Mesothelial cell of epicardium (in vitro differentiated cells): ENCODE measurements around the gene PLCB1. TPM values are rescaled to one million over a fixed set of nuclear protein-coding genes. Genes with fewer than 3 reads are reported as not detected.

Experiments
- DNase-seq, 2 experiments: peaks; one replicate each; pipeline ENCODE4 v3.0.0; 2021; ENCODE audit warnings: low spot score in 2 of 2; ENCODE audit not compliant: unreplicated experiment in 2 of 2
- H3K27ac Mint-ChIP-seq: 2 replicates; pipeline ENCODE4 v1.8.0; 2021; ENCODE audit warnings: mixed read lengths
- H3K27me3 Mint-ChIP-seq: 2 replicates; pipeline ENCODE4 v1.8.0; 2021; ENCODE audit warnings: low read depth, mixed read lengths
- H3K36me3 Mint-ChIP-seq: 2 replicates; pipeline ENCODE4 v1.8.0; 2021; ENCODE audit warnings: mixed read lengths
- H3K4me1 Mint-ChIP-seq: 2 replicates; pipeline ENCODE4 v1.8.0; 2021; ENCODE audit warnings: mixed read lengths
- H3K4me3 Mint-ChIP-seq: 2 replicates; pipeline ENCODE4 v1.8.0; 2021; ENCODE audit warnings: mild to moderate bottlenecking, moderate library complexity, mixed read lengths
- H3K9me3 Mint-ChIP-seq: 2 replicates; pipeline ENCODE4 v1.8.0; 2021; ENCODE audit warnings: mixed read lengths
- CTCF ChIP-seq: fragments of 200-600 bp; sonication (generic); IDR thresholded peaks from one replicate; pipeline ENCODE4 v1.5.0; 2021; ENCODE audit warnings: antibody characterized with exemption; ENCODE audit not compliant: unreplicated experiment
- total RNA-seq: library from RNA; stranded (reverse); gene quantifications from 3 replicates; pipeline ENCODE4 v1.2.1, GENCODE V29; 2021

PLCB1 gene
- total RNA-seq, 1 donor from 2014 or later: 41.5 TPM

GRCh38 chr20:8163543-8163942 is 31.5 kb downstream of the PLCB1 start:
- DNase-seq: no peak
- peaks cover 11% of the 10 kb centered on the region for H3K4me1 Mint-ChIP-seq
- H3K4me3 Mint-ChIP-seq: no peak overlapping the region
- H3K27ac Mint-ChIP-seq: no peak overlapping the region
- H3K36me3 Mint-ChIP-seq: peaks cover 9% of the 10 kb centered on the region
- peaks cover 15% of the 10 kb centered on the region for H3K9me3 Mint-ChIP-seq
- no peak for TF ChIP-seq CTCF
- H3K27me3 Mint-ChIP-seq: no peaks in the 10 kb centered on the region

- peaks cover 5% of the 10 kb centered on the region for H3K4me1 Mint-ChIP-seq
- no peak overlapping the region for H3K4me3 Mint-ChIP-seq
- TF ChIP-seq CTCF: no peak
- no peak for DNase-seq
- H3K27me3 Mint-ChIP-seq: no peaks in the 10 kb centered on the region
- no peak overlapping the region for H3K27ac Mint-ChIP-seq
- H3K9me3 Mint-ChIP-seq: peaks cover 8% of the 10 kb centered on the region
- peaks cover 3% of the 10 kb centered on the region for H3K36me3 Mint-ChIP-seq
Measured at GRCh38 chr20:8166730-8167129, 34.7 kb downstream of the PLCB1 start.

GRCh38 chr20:8168785-8169288 is 36.8 kb downstream of the PLCB1 start:
- Mint-ChIP-seq H3K4me1 (no peaks in the 10 kb centered on the region), H3K36me3 (peaks cover 3% of the 10 kb centered on the region), H3K4me3 (no peak overlapping the region), H3K9me3 (peaks cover 8% of the 10 kb centered on the region), H3K27me3 (no peaks in the 10 kb centered on the region), H3K27ac (no peak overlapping the region)
- no peak for TF ChIP-seq CTCF
- DNase-seq: no peak

GRCh38 chr20:8170921-8171320 is 38.9 kb downstream of the PLCB1 start:
- DNase-seq: no peak
- no peaks in the 10 kb centered on the region for H3K4me1 Mint-ChIP-seq
- no peak overlapping the region for H3K4me3 Mint-ChIP-seq
- peaks cover 3% of the 10 kb centered on the region for H3K36me3 Mint-ChIP-seq
- peaks cover 8% of the 10 kb centered on the region for H3K9me3 Mint-ChIP-seq
- H3K27ac Mint-ChIP-seq: no peak overlapping the region
- no peaks in the 10 kb centered on the region for H3K27me3 Mint-ChIP-seq
- no peak for TF ChIP-seq CTCF

DNA sequence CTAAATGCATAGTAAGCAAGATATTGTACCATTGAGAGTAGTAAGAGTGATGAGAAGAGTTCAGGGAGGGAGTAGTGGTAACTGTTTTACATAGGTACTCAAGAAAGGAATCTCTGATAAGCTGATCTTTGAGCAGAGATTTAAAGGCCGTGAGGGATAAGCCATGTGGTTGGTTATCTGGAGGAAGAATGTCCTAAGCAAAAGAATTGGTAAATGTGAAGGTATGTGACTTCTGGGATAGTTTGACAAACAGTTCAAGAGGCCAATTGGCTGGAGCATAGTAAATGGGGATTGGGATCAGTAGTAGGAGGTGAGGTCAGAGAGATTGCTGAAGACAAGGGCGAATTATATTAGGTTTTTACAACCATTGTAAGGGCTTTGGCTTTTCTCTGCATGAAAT is 40.1 kb downstream of the PLCB1 start:
- TF ChIP-seq CTCF: no peak
- H3K9me3 Mint-ChIP-seq: peaks cover 1% of the 10 kb centered on the region
- DNase-seq: no peak
- no peak overlapping the region for H3K4me3 Mint-ChIP-seq
- no peaks in the 10 kb centered on the region for H3K27me3 Mint-ChIP-seq
- no peaks in the 10 kb centered on the region for H3K36me3 Mint-ChIP-seq
- no peak overlapping the region for H3K27ac Mint-ChIP-seq
- no peaks in the 10 kb centered on the region for H3K4me1 Mint-ChIP-seq
